MM.1S (cell line): ENCODE measurements around the gene CLEC16A.

Experiments used
- EZH2 ChIP-seq: fragments of 300-600 bp; sonication (generic); optimal IDR thresholded peaks from 2 replicates; pipeline ENCODE3; 2017; ENCODE audit warnings: low read depth, mild to moderate bottlenecking, antibody characterized with exemption, low read length, mixed read lengths
- TF ChIP-seq, protein P1 (sequence below): fragments of 300-600 bp; sonication (generic); IDR thresholded peaks from 2 replicates; pipeline ENCODE4 v1.5.1; 2016; ENCODE audit warnings: antibody characterized with exemption, low read length, mixed read lengths

GRCh38 chr16:11212798-11213196, 268.4 kb downstream of the CLEC16A start:
- TF ChIP-seq, protein P1, sequence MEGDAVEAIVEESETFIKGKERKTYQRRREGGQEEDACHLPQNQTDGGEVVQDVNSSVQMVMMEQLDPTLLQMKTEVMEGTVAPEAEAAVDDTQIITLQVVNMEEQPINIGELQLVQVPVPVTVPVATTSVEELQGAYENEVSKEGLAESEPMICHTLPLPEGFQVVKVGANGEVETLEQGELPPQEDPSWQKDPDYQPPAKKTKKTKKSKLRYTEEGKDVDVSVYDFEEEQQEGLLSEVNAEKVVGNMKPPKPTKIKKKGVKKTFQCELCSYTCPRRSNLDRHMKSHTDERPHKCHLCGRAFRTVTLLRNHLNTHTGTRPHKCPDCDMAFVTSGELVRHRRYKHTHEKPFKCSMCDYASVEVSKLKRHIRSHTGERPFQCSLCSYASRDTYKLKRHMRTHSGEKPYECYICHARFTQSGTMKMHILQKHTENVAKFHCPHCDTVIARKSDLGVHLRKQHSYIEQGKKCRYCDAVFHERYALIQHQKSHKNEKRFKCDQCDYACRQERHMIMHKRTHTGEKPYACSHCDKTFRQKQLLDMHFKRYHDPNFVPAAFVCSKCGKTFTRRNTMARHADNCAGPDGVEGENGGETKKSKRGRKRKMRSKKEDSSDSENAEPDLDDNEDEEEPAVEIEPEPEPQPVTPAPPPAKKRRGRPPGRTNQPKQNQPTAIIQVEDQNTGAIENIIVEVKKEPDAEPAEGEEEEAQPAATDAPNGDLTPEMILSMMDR, result no peak
- TF ChIP-seq EZH2, result no peak
